Neural progenitor cell (in vitro differentiated cells): Measurements from ENCODE around the gene ZFP36. TPM values are rescaled to one million over a fixed set of nuclear protein-coding genes. Genes with fewer than 3 reads are reported as not detected.
A peak's percentile ranks its signal among the peaks of the same experiment; 100 is the strongest.

Experiments used
- DNase-seq: peaks from one replicate; pipeline ENCODE4 v3.0.0-alpha.2; 2016; ENCODE audit warnings: low spot score
- H2AFZ ChIP-seq: fragments of 200-600 bp; sonication (generic); replicated peaks from 2 replicates; pipeline ENCODE4 v1.6.1; 2016; ENCODE audit warnings: antibody characterized with exemption
- H3F3A ChIP-seq: fragments of 200-600 bp; sonication (generic); 2 replicates; pipeline ENCODE4 v1.6.1; 2016; ENCODE audit warnings: antibody characterized with exemption, low read depth
- H3K27ac ChIP-seq: fragments of 200-600 bp; sonication (generic); 2 replicates; pipeline ENCODE4 v1.5.1; 2016; ENCODE audit warnings: mild to moderate bottlenecking
- H3K27me3 ChIP-seq: fragments of 200-600 bp; sonication (generic); 2 replicates; pipeline ENCODE4 v1.6.1; 2016; ENCODE audit warnings: mild to moderate bottlenecking, moderate library complexity
- H3K36me3 ChIP-seq: fragments of 200-600 bp; sonication (generic); 2 replicates; pipeline ENCODE4 v1.5.1; 2016
- H3K4me1 ChIP-seq: fragments of 200-600 bp; sonication (generic); 2 replicates; pipeline ENCODE4 v1.6.1; 2016; ENCODE audit warnings: mixed run types
- H3K4me2 ChIP-seq: fragments of 200-600 bp; sonication (generic); 2 replicates; pipeline ENCODE4 v1.6.1; 2016
- H3K4me3 ChIP-seq: fragments of 200-600 bp; sonication (generic); 2 replicates; pipeline ENCODE4 v1.5.1; 2016
- H3K79me2 ChIP-seq: fragments of 200-600 bp; sonication (generic); 2 replicates; pipeline ENCODE4 v1.6.1; 2016; ENCODE audit warnings: low read depth
- H3K9ac ChIP-seq: fragments of 200-600 bp; sonication (generic); 2 replicates; pipeline ENCODE4 v1.6.1; 2016
- H3K9me3 ChIP-seq: fragments of 200-600 bp; sonication (generic); 2 replicates; pipeline ENCODE4 v1.5.1; 2016; ENCODE audit warnings: low read depth
- H4K20me1 ChIP-seq: fragments of 200-600 bp; sonication (generic); 2 replicates; pipeline ENCODE4 v1.6.1; 2016; ENCODE audit warnings: low read depth
- H3K27ac Mint-ChIP-seq: 3 replicates; pipeline ENCODE4 v1.8.0; 2021; ENCODE audit warnings: mixed read lengths
- H3K27me3 Mint-ChIP-seq: 2 replicates; pipeline ENCODE4 v1.8.0; 2022; ENCODE audit warnings: low read depth, mild to moderate bottlenecking, inconsistent platforms, moderate library complexity, mixed read lengths; ENCODE audit not compliant: insufficient read depth
- H3K36me3 Mint-ChIP-seq: 3 replicates; pipeline ENCODE4 v1.8.0; 2021; ENCODE audit warnings: mixed read lengths
- H3K4me1 Mint-ChIP-seq: 3 replicates; pipeline ENCODE4 v1.8.0; 2021; ENCODE audit warnings: mixed read lengths
- H3K4me3 Mint-ChIP-seq: 3 replicates; pipeline ENCODE4 v1.8.0; 2021; ENCODE audit warnings: mild to moderate bottlenecking, moderate library complexity, mixed read lengths
- H3K9me3 Mint-ChIP-seq: 3 replicates; pipeline ENCODE4 v1.8.0; 2020; ENCODE audit warnings: mixed read lengths
- EZH2 ChIP-seq: fragments of 200-600 bp; sonication (generic); IDR thresholded peaks from 2 replicates; pipeline ENCODE4 v1.6.1; 2017; ENCODE audit warnings: antibody characterized with exemption, mild to moderate bottlenecking, moderate library complexity
- EZH2phosphoT487 ChIP-seq: fragments of 200-600 bp; sonication (generic); IDR thresholded peaks from 2 replicates; pipeline ENCODE4 v1.6.1; 2017; ENCODE audit warnings: antibody characterized with exemption
- total RNA-seq: library from RNA; depleted of rRNA; stranded (reverse); fragments of >200 nt; gene quantifications from 2 replicates; pipeline ENCODE4 v1.2.3, GENCODE V29; 2015; ENCODE audit warnings: low replicate concordance
- TF ChIP-seq, protein P1 (sequence below): fragments of 200-600 bp; sonication (generic); IDR thresholded peaks from 2 replicates; pipeline ENCODE4 v1.5.1; 2017; ENCODE audit warnings: antibody characterized with exemption, mild to moderate bottlenecking

ZFP36 gene
- total RNA-seq, 1 donor from 2014 or later = not detected

DNA sequence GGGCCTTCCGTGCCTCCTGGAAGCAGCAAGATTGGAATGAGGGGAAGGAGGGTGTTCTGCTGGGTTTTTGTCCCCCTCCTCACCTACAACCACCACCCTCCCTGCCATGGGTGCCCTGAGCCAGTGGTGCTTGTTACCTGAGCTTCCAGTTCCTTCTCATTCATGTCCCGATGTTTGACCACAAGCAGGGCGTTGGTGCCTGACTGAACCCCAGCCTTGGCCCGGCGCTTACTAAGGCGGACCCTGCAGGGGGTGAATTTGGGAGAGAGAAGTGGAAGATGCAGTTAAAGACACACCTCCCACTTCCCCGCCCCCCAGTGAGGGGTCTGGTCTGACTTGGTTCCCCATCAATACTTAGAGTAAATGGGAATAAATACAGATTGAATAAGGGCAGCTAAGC lies 20.1 kb upstream of the ZFP36 start:
- H3K4me3 Mint-ChIP-seq = no peak overlapping the region
- Histone ChIP-seq H3K9ac (no peak overlapping the region), H3F3A (peaks cover 34% of the 10 kb centered on the region), H3K9me3 (no peaks in the 10 kb centered on the region), H3K27me3 (no peaks in the 10 kb centered on the region), H3K27ac (no peak overlapping the region), H3K36me3 (no peaks in the 10 kb centered on the region), H4K20me1 (peaks cover 14% of the 10 kb centered on the region), H3K4me2 (no peak overlapping the region), H2AFZ (no peak overlapping the region), H3K4me1 (no peaks in the 10 kb centered on the region), H3K79me2 (peaks cover 13% of the 10 kb centered on the region), H3K4me3 (no peak overlapping the region)
- peaks cover 8% of the 10 kb centered on the region for H3K27me3 Mint-ChIP-seq
- no peak overlapping the region for H3K27ac Mint-ChIP-seq
- H3K4me1 Mint-ChIP-seq = peaks cover 10% of the 10 kb centered on the region
- TF ChIP-seq, protein P1, sequence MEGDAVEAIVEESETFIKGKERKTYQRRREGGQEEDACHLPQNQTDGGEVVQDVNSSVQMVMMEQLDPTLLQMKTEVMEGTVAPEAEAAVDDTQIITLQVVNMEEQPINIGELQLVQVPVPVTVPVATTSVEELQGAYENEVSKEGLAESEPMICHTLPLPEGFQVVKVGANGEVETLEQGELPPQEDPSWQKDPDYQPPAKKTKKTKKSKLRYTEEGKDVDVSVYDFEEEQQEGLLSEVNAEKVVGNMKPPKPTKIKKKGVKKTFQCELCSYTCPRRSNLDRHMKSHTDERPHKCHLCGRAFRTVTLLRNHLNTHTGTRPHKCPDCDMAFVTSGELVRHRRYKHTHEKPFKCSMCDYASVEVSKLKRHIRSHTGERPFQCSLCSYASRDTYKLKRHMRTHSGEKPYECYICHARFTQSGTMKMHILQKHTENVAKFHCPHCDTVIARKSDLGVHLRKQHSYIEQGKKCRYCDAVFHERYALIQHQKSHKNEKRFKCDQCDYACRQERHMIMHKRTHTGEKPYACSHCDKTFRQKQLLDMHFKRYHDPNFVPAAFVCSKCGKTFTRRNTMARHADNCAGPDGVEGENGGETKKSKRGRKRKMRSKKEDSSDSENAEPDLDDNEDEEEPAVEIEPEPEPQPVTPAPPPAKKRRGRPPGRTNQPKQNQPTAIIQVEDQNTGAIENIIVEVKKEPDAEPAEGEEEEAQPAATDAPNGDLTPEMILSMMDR = no peak
- TF ChIP-seq EZH2 (no peak), EZH2phosphoT487 (no peak)
- DNase-seq = no peak
- H3K9me3 Mint-ChIP-seq = no peaks in the 10 kb centered on the region
- peaks cover 27% of the 10 kb centered on the region for H3K36me3 Mint-ChIP-seq

DNA sequence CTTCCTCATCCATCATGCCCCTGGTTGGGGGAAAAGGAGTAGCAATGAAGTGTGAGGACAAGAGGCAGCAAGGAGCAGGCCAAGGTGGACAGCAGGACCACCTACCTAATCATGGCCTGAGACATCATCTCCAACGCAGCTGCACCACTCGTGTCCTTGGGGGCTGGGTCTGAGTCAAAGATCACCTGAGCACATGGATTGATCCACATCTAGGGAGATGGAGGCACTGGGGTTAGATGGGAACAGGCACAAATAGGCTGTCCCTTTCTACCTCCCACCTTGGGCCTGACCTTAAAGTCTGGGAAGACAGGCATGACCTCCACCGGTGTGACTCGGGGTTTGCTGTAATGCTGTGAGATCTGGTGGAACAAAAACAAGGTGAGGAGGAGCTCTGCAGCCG lies 18.0 kb upstream of the ZFP36 start:
- no peaks in the 10 kb centered on the region for H3K27me3 ChIP-seq
- no peak overlapping the region for H3K4me3 ChIP-seq
- peaks cover 38% of the 10 kb centered on the region for H3F3A ChIP-seq
- peaks cover 20% of the 10 kb centered on the region for H4K20me1 ChIP-seq
- peaks cover 5% of the 10 kb centered on the region for H3K4me1 ChIP-seq
- no peak overlapping the region for H3K4me2 ChIP-seq
- no peak overlapping the region for H3K9ac ChIP-seq
- DNase-seq = no peak
- H3K4me1 Mint-ChIP-seq = peaks cover 16% of the 10 kb centered on the region
- no peaks in the 10 kb centered on the region for H3K9me3 ChIP-seq
- no peak overlapping the region for H3K27ac ChIP-seq
- peak overlapping the region; percentile 67 for H3K4me3 Mint-ChIP-seq
- H3K9me3 Mint-ChIP-seq = no peaks in the 10 kb centered on the region
- peaks cover 8% of the 10 kb centered on the region for H3K27me3 Mint-ChIP-seq
- H3K36me3 ChIP-seq = no peaks in the 10 kb centered on the region
- H2AFZ ChIP-seq = no peak overlapping the region
- H3K36me3 Mint-ChIP-seq = peaks cover 23% of the 10 kb centered on the region
- no peak for TF ChIP-seq EZH2phosphoT487
- TF ChIP-seq, protein P1 = no peak
- TF ChIP-seq EZH2 = no peak
- H3K27ac Mint-ChIP-seq = no peak overlapping the region
- H3K79me2 ChIP-seq = peaks cover 32% of the 10 kb centered on the region

DNA sequence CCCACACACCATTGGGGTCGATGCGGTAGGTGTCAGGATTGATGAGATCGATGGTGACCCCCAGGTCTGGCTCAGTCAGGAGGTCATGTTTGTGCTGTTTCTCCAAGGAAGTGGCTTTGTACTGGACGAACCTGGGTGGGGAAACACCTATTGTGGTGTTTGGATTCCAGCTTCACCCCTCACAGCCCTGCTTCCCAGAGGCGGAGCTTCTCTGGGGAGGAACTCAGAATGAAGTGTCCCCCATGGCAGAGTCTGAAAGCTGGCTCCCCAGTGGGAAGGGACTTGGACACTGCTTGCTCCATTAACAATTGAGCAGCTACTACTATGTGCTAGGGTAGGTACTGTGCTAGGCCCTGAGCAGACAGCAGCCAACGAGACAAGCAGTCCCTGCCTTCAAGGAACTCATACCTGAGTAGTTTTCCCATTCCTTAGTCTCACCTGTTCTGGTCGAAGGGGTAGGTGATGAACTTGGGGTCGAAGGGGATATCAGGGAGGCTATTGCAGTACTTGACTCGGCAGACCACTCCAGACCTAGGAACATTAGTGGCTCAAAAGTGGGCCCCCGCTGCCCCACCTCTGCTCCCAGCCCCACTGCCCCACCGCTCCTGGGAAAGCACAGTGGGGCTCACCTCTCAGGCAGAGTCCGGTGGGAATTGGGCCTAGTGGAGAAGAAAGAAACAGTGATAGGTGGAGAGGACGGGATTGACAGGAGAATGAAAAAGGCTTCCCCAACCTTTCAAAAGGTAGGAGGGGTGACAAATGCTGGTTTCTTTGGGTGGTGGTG lies 16.8 kb upstream of the ZFP36 start:
- H3K4me2 ChIP-seq = peak overlapping the region; percentile 82
- H3K79me2 ChIP-seq = peaks cover 32% of the 10 kb centered on the region
- H3K27ac Mint-ChIP-seq = peak overlapping the region; percentile 99
- DNase-seq = no peak
- H3K36me3 Mint-ChIP-seq = peaks cover 27% of the 10 kb centered on the region
- peaks cover 38% of the 10 kb centered on the region for H3F3A ChIP-seq
- no peaks in the 10 kb centered on the region for H3K27me3 ChIP-seq
- H3K27ac ChIP-seq = no peak overlapping the region
- TF ChIP-seq EZH2 (no peak), EZH2phosphoT487 (no peak)
- TF ChIP-seq, protein P1 = no peak
- H3K9ac ChIP-seq = peak overlapping the region; percentile 72
- H3K9me3 Mint-ChIP-seq = no peaks in the 10 kb centered on the region
- peaks cover 16% of the 10 kb centered on the region for H3K4me1 Mint-ChIP-seq
- peak overlapping the region; percentile 99 for H3K4me3 Mint-ChIP-seq
- H3K36me3 ChIP-seq = no peaks in the 10 kb centered on the region
- peaks cover 8% of the 10 kb centered on the region for H3K27me3 Mint-ChIP-seq
- peaks cover 18% of the 10 kb centered on the region for H4K20me1 ChIP-seq
- no peaks in the 10 kb centered on the region for H3K9me3 ChIP-seq
- no peak overlapping the region for H2AFZ ChIP-seq
- peak overlapping the region; percentile 98 for H3K4me3 ChIP-seq
- H3K4me1 ChIP-seq = peaks cover 5% of the 10 kb centered on the region
